Spleen (tissue), 7 donors: ENCODE measurements around the gene ACACA.

Experiments
- CTCF ChIP-seq, 11 experiments: fragments of 200-600 bp in 7 of 11; fragments of 450-650 bp in 4 of 11; sonication (generic) in 4 of 11; IDR thresholded peaks in 8 of 11; conservative IDR thresholded peaks in 3 of 11; 1 replicate in 7 of 11; 2 replicates in 4 of 11; pipeline versions ENCODE4 v1.4.0 to v1.8.0; 2016 to 2021; ENCODE audit warnings: antibody characterized with exemption in 11 of 11, inconsistent platforms in 4 of 11, mild to moderate bottlenecking in 1 of 11
- POLR2AphosphoS5 ChIP-seq, 3 donors: sonication (generic); formaldehyde crosslinking; IDR thresholded peaks; one replicate each; pipeline ENCODE4 v1.5.1; 2017; ENCODE audit warnings: antibody characterized with exemption in 3 of 3
- donor health status: DM: no; HTN: no; CAD: no; lungs with moderate emphysema.
- donor health status: DM: no; HTN: no; CAD: no.
- donor health status: DM: no; HTN: no; CAD: no.

GRCh38 chr17:37310940-37311339 is 95.7 kb downstream of the ACACA start:
- no peak for TF ChIP-seq CTCF (IDR thresholded peaks at IDR 0.05 in 8 of 11, conservative IDR thresholded peaks at IDR 0.05 in 3 of 11)
- no peak for TF ChIP-seq POLR2AphosphoS5 (IDR thresholded peaks at IDR 0.05)
